HG03139 (cell line): ENCODE data around the gene EMC6.
"Not testable (repeated sequence)": the region's sequence is repeated elsewhere in the genome, so short reads cannot be mapped to it uniquely, and the experiment has no call there.

Experiments
- ATAC-seq: cut with Tn5 transposase; IDR thresholded peaks from one replicate; pipeline ENCODE4 v1.9.1; 2021; ENCODE audit not compliant: unreplicated experiment

Gene EMC6

GRCh38 chr17:3704931-3705717 lies 36.5 kb downstream of the EMC6 start:
- no peak for ATAC-seq

- ATAC-seq: not testable (repeated sequence)
Measured at GRCh38 chr17:3705718-3705984, 37.0 kb downstream of the EMC6 start.

- ATAC-seq: no peak
Measured at GRCh38 chr17:3708366-3708765, 39.8 kb downstream of the EMC6 start.

- ATAC-seq: peak; percentile 90
Measured at GRCh38 chr17:3710951-3711383, 42.4 kb downstream of the EMC6 start.

GRCh38 chr17:3712811-3713463 lies 44.3 kb downstream of the EMC6 start:
- no peak for ATAC-seq

- ATAC-seq: no peak
Measured at GRCh38 chr17:3715296-3715695, 46.7 kb downstream of the EMC6 start.

GRCh38 chr17:3718201-3718600 lies 49.6 kb downstream of the EMC6 start:
- no peak for ATAC-seq

GRCh38 chr17:3719265-3719664 lies 50.7 kb downstream of the EMC6 start:
- ATAC-seq: no peak
